Body of pancreas (tissue), 4 donors: ENCODE measurements around the gene SLC38A10. TPM values are rescaled to one million over a fixed set of nuclear protein-coding genes. Genes with fewer than 3 reads are reported as not detected.

Source experiments
- ATAC-seq: fragments of 150-250 bp; one replicate; pipeline ENCODE4 v1.9.1; 2016
- DNase-seq, 4 donors: peaks; one replicate each; pipeline ENCODE4 v3.0.0-alpha.2; 2019
- H3K27ac ChIP-seq, 4 donors: fragments of 200-600 bp; sonication (generic); 1 replicate in 3 of 4; 2 replicates in 1 of 4; pipeline versions ENCODE4 v1.5.1 to v1.6.1; 2016 to 2019; ENCODE audit warnings: mild to moderate bottlenecking in 1 of 4, mixed read lengths in 1 of 4, moderate library complexity in 1 of 4
- H3K27me3 ChIP-seq, 2 donors: fragments of 200-600 bp; sonication (generic); one replicate each; pipeline ENCODE4 v1.6.0; 2016; ENCODE audit warnings: mild to moderate bottlenecking in 1 of 2
- H3K36me3 ChIP-seq, 2 donors: fragments of 200-600 bp; sonication (generic); replicated peaks in 1 of 2; 2 replicates each; pipeline ENCODE4 v1.5.1; 2016; ENCODE audit warnings: low read depth in 2 of 2; ENCODE audit not compliant: insufficient read depth in 1 of 2
- H3K4me1 ChIP-seq: fragments of 200-600 bp; sonication (generic); one replicate; pipeline ENCODE4 v1.6.0; 2016
- H3K4me3 ChIP-seq, 2 donors: fragments of 200-600 bp; sonication (generic); 1 replicate in 1 of 2; 2 replicates in 1 of 2; pipeline ENCODE4 v1.5.1; 2016 to 2019
- H3K9me3 ChIP-seq, 3 donors: fragments of 200-600 bp; sonication (generic); 1 replicate in 2 of 3; 2 replicates in 1 of 3; pipeline ENCODE4 v1.5.1; 2016
- CTCF ChIP-seq, 7 experiments: fragments of 450-650 bp in 4 of 7; fragments of 200-600 bp in 3 of 7; sonication (generic) in 3 of 7; IDR thresholded peaks; one replicate each; pipeline ENCODE4 v1.5.1; 2016 to 2019; ENCODE audit warnings: antibody characterized with exemption in 7 of 7
- POLR2A ChIP-seq, 3 donors: fragments of 450-650 bp; IDR thresholded peaks; one replicate each; pipeline ENCODE4 v1.6.1; 2016; ENCODE audit warnings: antibody characterized with exemption in 3 of 3, mild to moderate bottlenecking in 2 of 3
- WGBS, 2 donors: methylation state at CpG; one replicate each; pipeline ENCODE4 v1.1.5; 2017; 5-methylcytosine and 5-hydroxymethylcytosine counted together
- intact Hi-C: fragments of 100-400 bp; cut with DNase I; formaldehyde crosslinking; loops from one replicate; pipeline ENCODE4 v1.15.1; 2023
- total RNA-seq, 2 donors: library from RNA; depleted of rRNA; stranded (reverse); fragments of >200 nt; gene quantifications; one replicate each; pipeline ENCODE4 v1.1.0, GENCODE V29; 2016

Gene SLC38A10
- total RNA-seq, 2 donors from 2014 or later, result 102 to 203 TPM

GRCh38 chr17:81312624-81313325, 17.7 kb upstream of the SLC38A10 start:
- H3K4me3 ChIP-seq, result no peak overlapping the region
- no peaks in the 10 kb centered on the region for H3K36me3 ChIP-seq
- DNase-seq, result no peak
- H3K4me1 ChIP-seq, result peaks cover 26% of the 10 kb centered on the region
- intact Hi-C loops, result no loop called here
- H3K27ac ChIP-seq, result no peak overlapping the region
- H3K27me3 ChIP-seq, result no peaks in the 10 kb centered on the region
- no peak for ATAC-seq
- H3K9me3 ChIP-seq, result no peaks in the 10 kb centered on the region
- WGBS, 2 donors, result 82 to 91% methylated on average over 10 to 18 of the region's 22 CpGs
- TF ChIP-seq POLR2A (IDR thresholded peaks at IDR 0.05), result no peak
- no peak for TF ChIP-seq CTCF (IDR thresholded peaks at IDR 0.05)

GRCh38 chr17:81311946-81312345, 16.8 kb upstream of the SLC38A10 start:
- no peaks in the 10 kb centered on the region for H3K36me3 ChIP-seq
- no peak for DNase-seq
- WGBS, 2 donors, result 86 to 98% methylated on average over 5 to 13 of the region's 14 CpGs
- ATAC-seq, result no peak
- intact Hi-C loops, result no loop called here
- H3K9me3 ChIP-seq, result no peaks in the 10 kb centered on the region
- no peak overlapping the region for H3K4me3 ChIP-seq
- H3K4me1 ChIP-seq, result peaks cover 26% of the 10 kb centered on the region
- no peak overlapping the region for H3K27ac ChIP-seq
- TF ChIP-seq CTCF (IDR thresholded peaks at IDR 0.05), result no peak
- TF ChIP-seq POLR2A (IDR thresholded peaks at IDR 0.05), result no peak
- H3K27me3 ChIP-seq, result no peaks in the 10 kb centered on the region

GRCh38 chr17:81310949-81311550, 15.9 kb upstream of the SLC38A10 start:
- 91 to 93% methylated on average over 14 to 16 of the region's 19 CpGs for WGBS, 2 donors
- Histone ChIP-seq H3K4me3 (no peak overlapping the region), H3K9me3 (no peaks in the 10 kb centered on the region), H3K27me3 (no peaks in the 10 kb centered on the region), H3K27ac (no peak overlapping the region), H3K36me3 (no peaks in the 10 kb centered on the region), H3K4me1 (peaks cover 26% of the 10 kb centered on the region)
- no peak for TF ChIP-seq POLR2A (IDR thresholded peaks at IDR 0.05)
- TF ChIP-seq CTCF (IDR thresholded peaks at IDR 0.05), result no peak
- ATAC-seq (no peak), DNase-seq (no peak)
- intact Hi-C loops, result no loop called here

- Histone ChIP-seq H3K9me3 (no peaks in the 10 kb centered on the region), H3K4me3 (no peak overlapping the region), H3K27ac (peak overlapping the region; percentile 59 to 80 (median 78)), H3K4me1 (peaks cover 26% of the 10 kb centered on the region), H3K36me3 (no peaks in the 10 kb centered on the region), H3K27me3 (no peaks in the 10 kb centered on the region)
- ATAC-seq (peak; percentile 12), DNase-seq (no peak)
- intact Hi-C loops, result no loop called here
- WGBS, 2 donors, result 65 to 68% methylated on average over 18 to 23 of the region's 36 CpGs
- TF ChIP-seq POLR2A (IDR thresholded peaks at IDR 0.05) (no peak), CTCF (IDR thresholded peaks at IDR 0.05) (no peak)
Observed at GRCh38 chr17:81309859-81310839, 15.0 kb upstream of the SLC38A10 start.
